Heart left ventricle (tissue), 16 donors: Measurements from ENCODE around the gene POC1A. TPM values are rescaled to one million over a fixed set of nuclear protein-coding genes. Genes with fewer than 3 reads are reported as not detected.
A peak's percentile ranks its signal among the peaks of the same experiment; 100 is the strongest.

Source experiments
- ATAC-seq, 4 donors: fragments of 200-7000 bp; cut with Tn5 transposase; one replicate each; pipeline ENCODE4 v1.9.1; 2020 to 2022; ENCODE audit warnings: moderate library complexity in 4 of 4, mild to moderate bottlenecking in 3 of 4, moderate number of reproducible peaks in 1 of 4
- DNase-seq, 5 donors: peaks; one replicate each; pipeline ENCODE4 v3.0.0-alpha.2; 2020
- H3K27ac ChIP-seq, 12 donors: fragments of 200-600 bp; sonication (generic) in 4 of 12; one replicate each; pipeline versions ENCODE4 v1.5.0 to v1.8.0; 2016 to 2022; ENCODE audit warnings: mild to moderate bottlenecking in 2 of 12
- H3K27me3 ChIP-seq, 9 donors: fragments of 200-600 bp; sonication (generic) in 2 of 9; one replicate each; pipeline versions ENCODE4 v1.5.1 to v1.8.0; 2016 to 2022; ENCODE audit warnings: mild to moderate bottlenecking in 3 of 9
- H3K36me3 ChIP-seq, 9 donors: fragments of 200-600 bp; sonication (generic) in 2 of 9; one replicate each; pipeline versions ENCODE4 v1.5.0 to v1.8.0; 2018 to 2022; ENCODE audit warnings: mild to moderate bottlenecking in 2 of 9
- H3K4me1 ChIP-seq, 12 donors: fragments of 200-600 bp; sonication (generic) in 4 of 12; one replicate each; pipeline versions ENCODE4 v1.5.0 to v1.8.0; 2016 to 2022; ENCODE audit warnings: mild to moderate bottlenecking in 3 of 12
- H3K4me3 ChIP-seq, 12 donors: fragments of 200-600 bp; sonication (generic) in 4 of 12; one replicate each; pipeline versions ENCODE4 v1.5.0 to v1.8.0; 2017 to 2022; ENCODE audit warnings: mild to moderate bottlenecking in 9 of 12, moderate library complexity in 4 of 12
- H3K9me3 ChIP-seq, 12 donors: fragments of 200-600 bp; sonication (generic) in 4 of 12; one replicate each; pipeline versions ENCODE4 v1.5.0 to v1.8.0; 2016 to 2022; ENCODE audit warnings: mild to moderate bottlenecking in 1 of 12
- CTCF ChIP-seq, 12 donors: fragments of 200-600 bp; sonication (generic) in 4 of 12; IDR thresholded peaks; one replicate each; pipeline versions ENCODE4 v1.5.0 to v1.8.0; 2018 to 2022; ENCODE audit warnings: antibody characterized with exemption in 12 of 12, mild to moderate bottlenecking in 5 of 12
- POLR2A ChIP-seq, 2 donors: fragments of 450-650 bp; IDR thresholded peaks; one replicate each; pipeline ENCODE4 v1.6.1; 2017; ENCODE audit warnings: antibody characterized with exemption in 2 of 2, mild to moderate bottlenecking in 2 of 2, moderate library complexity in 2 of 2
- WGBS, 4 donors: extraction: QIAGEN DNeasy Blood & Tissue Kit in 2 of 4; methylation state at CpG; one replicate each; pipeline versions ENCODE4 v1.1.5 to v1.1.7; 2013 to 2018; 5-methylcytosine and 5-hydroxymethylcytosine counted together
- intact Hi-C, 10 donors: fragments of 100-400 bp; cut with DNase I; formaldehyde crosslinking; loops; one replicate each; pipeline versions ENCODE4 v1.11.1 to v1.14.2; 2022
- polyA plus RNA-seq, 2 donors: library from polyadenylated mRNA; stranded (reverse); fragments of 200-250 nt; gene quantifications; one replicate each; pipeline ENCODE4 v1.2.3, GENCODE V29; 2013
- total RNA-seq, 9 donors: library from RNA; depleted of rRNA in 2 of 9; stranded (reverse); fragments of >200 nt in 2 of 9; fragmentation: NEBNext Ultra II Directional in 3 of 9; extraction: Animal tissue kit (Norgen Biotek cat#: 25700) in 3 of 9; gene quantifications; one replicate each; pipeline versions ENCODE4 v1.1.0 to v1.2.4, GENCODE V29; 2016 to 2023
- donor health status: ischemic (EF 13 %, LVEDD 7.1; RV severe dilation, severe dysfunction).
- donor health status: healthy with polysubstance abuse.
- donor health status: DM: no; HTN: yes; CAD: no.
- donor health status: DM: no; HTN: no; CAD: no.
- donor health status: ischemic (EF 25% LVEDD 6.9; RV normal size, moderate dysfunction).
- donor health status: ischemic (EF 25% LVEDD 5.7; RV mildly dilated, moderate dysfunction).
- donor health status: healthy.
- donor health status: DM: yes; HTN: yes; CAD: no.
- donor health status: ischemic (EF 35%, LVEDD 5.7; RV mildly dilated, moderate dysfunction).
- donor health status: nonischemic (EF 11% LVEDD 7.7; RV severe dilation, severe dysfunction).
- donor health status: DM: yes; HTN: yes; CAD: no.
- donor health status: PGD.
- donor health status: ischemic (EF 29% LVEDD 5.4; RV normal size, mild dysfunction).
- donor health status: nonischemic (EF 23%, LVEDD 6.1; RV moderate dilation, normal function).

Gene POC1A
- total and polyA plus RNA-seq, 11 donors = 0.50 to 5.2 (median 1.4) TPM

- TF ChIP-seq CTCF (IDR thresholded peaks at IDR 0.05) = no peak
- TF ChIP-seq POLR2A (IDR thresholded peaks at IDR 0.05) = no peak
- ATAC-seq = peak; percentile 43 to 88 (median 48)
- Histone ChIP-seq H3K27ac (peak overlapping the region in 5 of 12 donors; percentile 33 to 66 (median 56)), H3K36me3 (no peaks in the 10 kb centered on the region), H3K4me3 (no peak overlapping the region), H3K4me1 (peaks cover 0 to 45% (median 11%) of the 10 kb centered on the region in 12 donors), H3K9me3 (no peaks in the 10 kb centered on the region), H3K27me3 (no peaks in the 10 kb centered on the region)
- DNase-seq = peak in 3 of 5 donors; percentile 67 to 72 (median 71)
- 55 to 68% (median 60%) methylated on average over 10 to 12 of the region's 12 CpGs for WGBS, 4 donors
- intact Hi-C loops = no loop called here
These were observed 88.9 kb downstream of the POC1A start for GRCh38 chr3:52065264-52065756.

GRCh38 chr3:52064561-52064960 lies 89.7 kb downstream of the POC1A start:
- Histone ChIP-seq H3K4me1 (peaks cover 0 to 37% (median 8%) of the 10 kb centered on the region in 12 donors), H3K9me3 (no peaks in the 10 kb centered on the region), H3K27me3 (no peaks in the 10 kb centered on the region), H3K4me3 (no peak overlapping the region), H3K36me3 (no peaks in the 10 kb centered on the region), H3K27ac (no peak overlapping the region)
- intact Hi-C loops = loop anchor here in 1 of 10 donors (5.0 kb wide), 1 partner anchor 48 kb away; no protein-coding TSS in a partner anchor
- 91 to 97% (median 94%) methylated on average over 5 to 8 of the region's 8 CpGs for WGBS, 4 donors
- DNase-seq (no peak), ATAC-seq (no peak)
- TF ChIP-seq CTCF (IDR thresholded peaks at IDR 0.05) (no peak), POLR2A (IDR thresholded peaks at IDR 0.05) (no peak)

- Histone ChIP-seq H3K4me1 (peaks cover 0 to 37% (median 8%) of the 10 kb centered on the region in 12 donors), H3K27me3 (no peaks in the 10 kb centered on the region), H3K4me3 (no peak overlapping the region), H3K27ac (no peak overlapping the region), H3K36me3 (no peaks in the 10 kb centered on the region), H3K9me3 (no peaks in the 10 kb centered on the region)
- intact Hi-C loops = loop anchor here in 1 of 10 donors (5.0 kb wide), 1 partner anchor 49 kb away; no protein-coding TSS in a partner anchor
- DNase-seq (no peak), ATAC-seq (no peak)
- no peak for TF ChIP-seq POLR2A (IDR thresholded peaks at IDR 0.05)
- TF ChIP-seq CTCF (IDR thresholded peaks at IDR 0.05) = no peak
- 83 to 88% (median 84%) methylated on average over 14 of the region's 14 CpGs for WGBS, 4 donors
These were observed 91.0 kb downstream of the POC1A start for GRCh38 chr3:52063026-52063723.

- DNase-seq = peak in 1 of 5 donors; percentile 77
- Histone ChIP-seq H3K27ac (no peak overlapping the region), H3K36me3 (no peaks in the 10 kb centered on the region), H3K4me1 (peaks cover 0 to 43% (median 13%) of the 10 kb centered on the region in 12 donors), H3K27me3 (no peaks in the 10 kb centered on the region), H3K9me3 (no peaks in the 10 kb centered on the region), H3K4me3 (no peak overlapping the region)
- no peak for TF ChIP-seq POLR2A (IDR thresholded peaks at IDR 0.05)
- no peak for TF ChIP-seq CTCF (IDR thresholded peaks at IDR 0.05)
- 60 to 69% (median 67%) methylated on average over 5 of the region's 5 CpGs for WGBS, 4 donors
- intact Hi-C loops = loop anchor here in 1 of 10 donors (5.0 kb wide), 1 partner anchor 50 kb away; no protein-coding TSS in a partner anchor
- ATAC-seq = peak in 2 of 4 donors; percentile 26 to 35
These were observed 91.7 kb downstream of the POC1A start for GRCh38 chr3:52062505-52062904.
